ENCODE results near the gene CYB5R4. TPM values are rescaled to one million over a fixed set of nuclear protein-coding genes. Genes with fewer than 3 reads are reported as not detected.
"Not testable (repeated sequence)": the region's sequence is repeated elsewhere in the genome, so short reads cannot be mapped to it uniquely, and the experiment has no call there.

CYB5R4 gene
- polyA plus RNA-seq, 1 donor, result 9.7 TPM

DNA sequence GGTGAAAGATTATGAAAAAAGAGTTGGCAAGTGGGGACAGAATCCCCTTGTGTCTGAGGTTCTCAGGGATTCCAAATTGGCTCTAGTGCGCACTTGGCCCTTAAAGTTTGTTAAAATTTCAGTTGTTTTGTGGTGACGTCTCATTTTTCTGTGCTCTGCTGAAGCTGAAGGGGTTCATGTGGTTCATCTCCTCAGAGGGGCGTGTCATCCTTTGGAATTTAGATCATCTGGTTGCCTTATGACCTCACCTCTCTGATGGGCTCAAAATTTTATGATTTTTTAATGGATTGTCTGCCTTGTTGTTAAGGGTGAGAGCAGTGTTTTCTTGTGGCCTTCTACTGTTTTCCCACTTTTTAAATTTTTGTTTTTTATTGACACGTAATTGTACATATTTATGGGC is 20.3 kb downstream of the CYB5R4 start:
- WGBS (ENCODE audit: insufficient coverage, low lambda C conversion rate), result 82% methylated on average over 4 of the region's 4 CpGs
- Histone ChIP-seq H3K27me3 (ENCODE audit: control insufficient read depth, insufficient read depth, low read length) (no peaks in the 10 kb centered on the region), H3K27ac (ENCODE audit: low read length) (no peak overlapping the region), H3K4me3 (ENCODE audit: low read length) (no peak overlapping the region), H3K9me3 (ENCODE audit: control insufficient read depth, low read depth, low read length) (no peaks in the 10 kb centered on the region), H3K36me3 (ENCODE audit: control insufficient read depth, insufficient read depth, low read length) (no peaks in the 10 kb centered on the region), H3K4me1 (ENCODE audit: control insufficient read depth, insufficient read depth, low read length) (peaks cover 6% of the 10 kb centered on the region)
- DNase-seq, result no peak

DNA sequence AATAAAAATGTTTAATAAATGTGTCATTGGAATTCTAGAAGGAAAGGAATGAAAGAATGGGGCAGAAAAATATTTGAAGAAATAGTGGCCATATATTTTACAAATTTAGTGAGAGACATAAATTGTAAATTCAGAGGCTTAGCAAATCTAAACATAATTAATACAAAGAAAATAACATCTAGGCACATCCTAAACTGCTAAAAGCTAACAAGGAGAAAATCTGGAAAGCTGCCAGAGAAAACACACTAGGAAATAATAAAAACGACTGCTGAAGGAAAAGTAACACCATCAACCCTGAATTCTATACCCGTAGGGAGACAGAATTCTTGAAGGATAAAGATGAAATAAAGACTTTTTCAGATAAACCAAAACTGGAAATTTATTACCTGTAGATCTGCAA is 23.8 kb downstream of the CYB5R4 start:
- Histone ChIP-seq H3K9me3 (ENCODE audit: control insufficient read depth, low read depth, low read length) (no peaks in the 10 kb centered on the region), H3K27ac (ENCODE audit: low read length) (no peak overlapping the region), H3K36me3 (ENCODE audit: control insufficient read depth, insufficient read depth, low read length) (no peaks in the 10 kb centered on the region), H3K27me3 (ENCODE audit: control insufficient read depth, insufficient read depth, low read length) (no peaks in the 10 kb centered on the region), H3K4me1 (ENCODE audit: control insufficient read depth, insufficient read depth, low read length) (peaks cover 6% of the 10 kb centered on the region), H3K4me3 (ENCODE audit: low read length) (no peak overlapping the region)
- DNase-seq, result no peak
- no CpG with 5 or more reads among the region's 2 CpGs for WGBS (ENCODE audit: insufficient coverage, low lambda C conversion rate)

DNA sequence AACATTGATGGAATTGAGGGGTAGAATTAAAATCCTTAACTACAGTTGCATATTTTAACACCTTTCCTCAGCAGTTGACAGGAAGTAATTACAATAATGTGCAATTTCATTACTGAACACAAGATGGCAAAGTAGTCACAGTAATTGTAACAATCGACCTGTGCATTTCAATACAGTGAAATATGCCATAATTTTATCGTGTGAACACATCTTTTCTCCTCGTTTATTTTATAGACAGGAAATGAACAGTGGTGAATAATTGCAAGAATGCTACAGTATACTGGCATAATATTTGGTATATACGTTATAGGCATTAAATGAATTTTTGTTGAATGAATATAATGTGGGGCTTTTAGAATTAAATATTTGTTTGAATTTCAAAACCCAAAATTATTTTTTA is 25.0 kb downstream of the CYB5R4 start:
- H3K9me3 ChIP-seq (ENCODE audit: control insufficient read depth, low read depth, low read length), result no peaks in the 10 kb centered on the region
- H3K27ac ChIP-seq (ENCODE audit: low read length), result no peak overlapping the region
- peak; percentile 12 to 42 for DNase-seq
- 19% methylated on average over 3 of the region's 4 CpGs for WGBS (ENCODE audit: insufficient coverage, low lambda C conversion rate)
- no peaks in the 10 kb centered on the region for H3K36me3 ChIP-seq (ENCODE audit: control insufficient read depth, insufficient read depth, low read length)
- no peaks in the 10 kb centered on the region for H3K4me1 ChIP-seq (ENCODE audit: control insufficient read depth, insufficient read depth, low read length)
- no peak overlapping the region for H3K4me3 ChIP-seq (ENCODE audit: low read length)
- no peaks in the 10 kb centered on the region for H3K27me3 ChIP-seq (ENCODE audit: control insufficient read depth, insufficient read depth, low read length)

DNA sequence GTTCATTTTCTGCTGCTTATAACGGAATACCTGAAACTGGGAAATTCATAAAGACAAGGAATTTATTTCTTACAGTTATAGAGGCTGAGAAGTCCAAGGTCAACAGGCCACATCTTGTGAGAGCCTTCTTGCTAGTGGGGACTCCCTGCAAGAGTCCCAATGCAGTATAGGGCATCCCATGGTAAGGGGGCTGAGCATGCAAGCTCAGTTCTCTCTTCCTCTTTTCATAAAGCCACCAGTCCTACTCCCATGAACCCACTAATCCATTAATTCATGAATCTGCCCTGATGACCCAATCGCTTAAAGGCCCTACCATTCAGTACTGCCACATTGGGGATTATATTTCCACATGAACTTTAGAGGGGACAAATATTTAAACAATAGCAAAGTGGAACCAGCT is 26.5 kb downstream of the CYB5R4 start:
- Histone ChIP-seq H3K27ac (ENCODE audit: low read length) (no peak overlapping the region), H3K4me1 (ENCODE audit: control insufficient read depth, insufficient read depth, low read length) (no peaks in the 10 kb centered on the region), H3K27me3 (ENCODE audit: control insufficient read depth, insufficient read depth, low read length) (no peaks in the 10 kb centered on the region), H3K36me3 (ENCODE audit: control insufficient read depth, insufficient read depth, low read length) (no peaks in the 10 kb centered on the region), H3K4me3 (ENCODE audit: low read length) (no peak overlapping the region), H3K9me3 (ENCODE audit: control insufficient read depth, low read depth, low read length) (no peaks in the 10 kb centered on the region)
- WGBS (ENCODE audit: insufficient coverage, low lambda C conversion rate), result no CpG with 5 or more reads among the region's 2 CpGs
- DNase-seq, result no peak

DNA sequence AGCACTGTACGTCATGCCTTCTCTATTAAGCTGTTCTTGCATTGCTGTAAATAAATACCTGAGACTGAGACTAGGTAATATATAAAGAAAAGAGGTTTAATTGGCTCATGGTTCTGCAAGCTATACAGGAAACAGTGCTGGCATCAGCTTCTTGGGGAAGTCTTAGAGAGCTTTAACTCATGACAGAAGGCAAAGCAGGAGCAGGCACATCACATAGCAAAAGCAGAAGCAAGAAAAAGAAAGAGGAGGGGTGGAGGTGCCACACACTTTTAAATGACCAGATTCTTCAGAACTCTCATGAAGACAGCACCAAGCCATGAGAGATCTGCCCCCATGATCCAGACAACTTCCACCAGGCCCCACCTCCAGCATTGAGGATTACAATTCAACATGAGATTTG is 30.1 kb downstream of the CYB5R4 start:
- WGBS (ENCODE audit: insufficient coverage, low lambda C conversion rate), result no CpG with 5 or more reads among the region's 1 CpG
- H3K27ac ChIP-seq (ENCODE audit: low read length), result no peak overlapping the region
- no peak for DNase-seq
- no peaks in the 10 kb centered on the region for H3K4me1 ChIP-seq (ENCODE audit: control insufficient read depth, insufficient read depth, low read length)
- no peaks in the 10 kb centered on the region for H3K27me3 ChIP-seq (ENCODE audit: control insufficient read depth, insufficient read depth, low read length)
- no peak overlapping the region for H3K4me3 ChIP-seq (ENCODE audit: low read length)
- no peaks in the 10 kb centered on the region for H3K36me3 ChIP-seq (ENCODE audit: control insufficient read depth, insufficient read depth, low read length)
- no peaks in the 10 kb centered on the region for H3K9me3 ChIP-seq (ENCODE audit: control insufficient read depth, low read depth, low read length)

DNA sequence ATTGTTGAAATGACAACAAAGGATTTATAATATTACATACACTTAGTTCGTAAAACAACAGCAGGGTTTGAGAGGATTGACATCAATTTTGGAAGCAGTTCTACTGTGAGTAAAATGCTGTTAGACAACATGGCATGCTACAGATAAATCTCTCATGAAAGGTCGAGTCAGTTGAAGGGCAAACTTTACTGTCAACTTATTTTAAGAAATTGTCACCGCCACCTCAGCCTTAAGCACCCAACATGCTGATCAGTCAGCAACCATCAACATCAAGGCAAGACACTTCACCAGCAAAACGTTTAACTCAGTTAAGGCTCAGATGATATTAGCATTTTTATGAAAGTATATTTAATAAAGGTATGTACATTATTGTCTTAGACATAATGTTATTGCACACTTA is 31.0 kb downstream of the CYB5R4 start:
- no peaks in the 10 kb centered on the region for H3K27me3 ChIP-seq (ENCODE audit: control insufficient read depth, insufficient read depth, low read length)
- no peak overlapping the region for H3K27ac ChIP-seq (ENCODE audit: low read length)
- DNase-seq, result no peak
- H3K9me3 ChIP-seq (ENCODE audit: control insufficient read depth, low read depth, low read length), result no peaks in the 10 kb centered on the region
- no peaks in the 10 kb centered on the region for H3K36me3 ChIP-seq (ENCODE audit: control insufficient read depth, insufficient read depth, low read length)
- WGBS (ENCODE audit: insufficient coverage, low lambda C conversion rate), result 90% methylated on average over 2 of the region's 4 CpGs
- no peaks in the 10 kb centered on the region for H3K4me1 ChIP-seq (ENCODE audit: control insufficient read depth, insufficient read depth, low read length)
- no peak overlapping the region for H3K4me3 ChIP-seq (ENCODE audit: low read length)

DNA sequence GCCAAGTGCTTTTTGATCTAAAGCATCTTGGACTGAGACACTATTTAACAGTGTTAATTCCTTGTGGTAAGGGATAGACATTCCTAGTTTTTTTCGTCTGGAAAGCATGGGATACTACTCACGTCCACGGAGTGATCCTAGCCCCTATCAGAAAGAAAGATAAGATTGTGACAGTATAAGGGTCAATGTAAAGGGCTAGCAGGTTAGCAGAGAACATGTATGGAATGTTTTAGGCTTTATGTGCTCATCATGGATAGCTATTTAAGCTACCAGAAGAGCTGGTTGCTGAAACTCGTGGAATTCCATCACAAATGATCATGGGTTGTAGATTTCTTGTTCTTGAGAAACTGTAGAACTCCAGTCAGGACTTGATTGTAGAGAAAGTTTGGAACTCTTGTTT is 32.1 kb downstream of the CYB5R4 start:
- H3K27me3 ChIP-seq (ENCODE audit: control insufficient read depth, insufficient read depth, low read length), result no peaks in the 10 kb centered on the region
- H3K4me3 ChIP-seq (ENCODE audit: low read length), result no peak overlapping the region
- no peaks in the 10 kb centered on the region for H3K9me3 ChIP-seq (ENCODE audit: control insufficient read depth, low read depth, low read length)
- no peaks in the 10 kb centered on the region for H3K36me3 ChIP-seq (ENCODE audit: control insufficient read depth, insufficient read depth, low read length)
- no CpG with 5 or more reads among the region's 4 CpGs for WGBS (ENCODE audit: insufficient coverage, low lambda C conversion rate)
- no peak for DNase-seq
- no peak overlapping the region for H3K27ac ChIP-seq (ENCODE audit: low read length)
- no peaks in the 10 kb centered on the region for H3K4me1 ChIP-seq (ENCODE audit: control insufficient read depth, insufficient read depth, low read length)

DNA sequence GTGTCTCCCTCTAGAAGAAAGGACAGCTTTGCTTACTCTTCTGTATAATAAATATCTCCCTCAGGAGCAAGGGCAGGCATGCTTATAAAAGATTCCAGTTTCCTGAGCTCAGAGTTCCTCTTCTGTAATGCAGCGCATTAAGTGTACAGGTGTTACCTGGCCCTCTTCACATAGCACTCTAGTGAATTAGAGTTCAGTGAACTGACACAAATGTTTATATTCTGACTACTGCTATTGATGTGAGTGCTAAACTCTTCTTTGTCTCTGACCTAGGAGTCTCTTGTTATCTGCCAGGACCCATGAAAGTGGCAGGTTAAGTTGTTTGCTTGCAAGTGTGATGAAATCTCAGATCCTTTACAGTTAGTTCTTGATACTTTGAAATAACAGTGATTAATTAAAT is 33.5 kb downstream of the CYB5R4 start:
- no peaks in the 10 kb centered on the region for H3K9me3 ChIP-seq (ENCODE audit: control insufficient read depth, low read depth, low read length)
- no peak overlapping the region for H3K27ac ChIP-seq (ENCODE audit: low read length)
- DNase-seq, result no peak
- H3K36me3 ChIP-seq (ENCODE audit: control insufficient read depth, insufficient read depth, low read length), result no peaks in the 10 kb centered on the region
- H3K27me3 ChIP-seq (ENCODE audit: control insufficient read depth, insufficient read depth, low read length), result no peaks in the 10 kb centered on the region
- no peak overlapping the region for H3K4me3 ChIP-seq (ENCODE audit: low read length)
- no CpG with 5 or more reads among the region's 1 CpG for WGBS (ENCODE audit: insufficient coverage, low lambda C conversion rate)
- no peaks in the 10 kb centered on the region for H3K4me1 ChIP-seq (ENCODE audit: control insufficient read depth, insufficient read depth, low read length)

DNA sequence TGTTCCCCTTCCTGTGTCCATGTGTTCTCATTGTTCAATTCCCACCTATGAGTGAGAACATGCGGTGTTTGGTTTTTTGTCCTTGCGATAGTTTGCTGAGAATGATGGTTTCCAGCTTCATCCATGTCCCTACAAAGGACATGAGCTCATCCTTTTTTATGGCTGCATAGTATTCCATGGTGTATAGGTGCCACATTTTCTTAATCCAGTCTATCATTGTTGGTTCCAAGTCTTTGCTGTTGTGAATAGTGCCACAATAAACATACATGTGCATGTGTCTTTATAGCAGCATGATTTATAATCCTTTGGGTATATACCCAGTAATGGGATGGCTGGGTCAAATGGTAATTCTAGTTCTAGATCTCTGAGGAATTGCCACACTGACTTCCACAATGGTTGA is 37.6 kb downstream of the CYB5R4 start:
- not testable (repeated sequence) for H3K27ac ChIP-seq (ENCODE audit: low read length); H3K4me1 ChIP-seq (ENCODE audit: control insufficient read depth, insufficient read depth, low read length); DNase-seq; H3K36me3 ChIP-seq (ENCODE audit: control insufficient read depth, insufficient read depth, low read length); H3K4me3 ChIP-seq (ENCODE audit: low read length); H3K27me3 ChIP-seq (ENCODE audit: control insufficient read depth, insufficient read depth, low read length); H3K9me3 ChIP-seq (ENCODE audit: control insufficient read depth, low read depth, low read length)
- no CpG with 5 or more reads among the region's 2 CpGs for WGBS (ENCODE audit: insufficient coverage, low lambda C conversion rate)

DNA sequence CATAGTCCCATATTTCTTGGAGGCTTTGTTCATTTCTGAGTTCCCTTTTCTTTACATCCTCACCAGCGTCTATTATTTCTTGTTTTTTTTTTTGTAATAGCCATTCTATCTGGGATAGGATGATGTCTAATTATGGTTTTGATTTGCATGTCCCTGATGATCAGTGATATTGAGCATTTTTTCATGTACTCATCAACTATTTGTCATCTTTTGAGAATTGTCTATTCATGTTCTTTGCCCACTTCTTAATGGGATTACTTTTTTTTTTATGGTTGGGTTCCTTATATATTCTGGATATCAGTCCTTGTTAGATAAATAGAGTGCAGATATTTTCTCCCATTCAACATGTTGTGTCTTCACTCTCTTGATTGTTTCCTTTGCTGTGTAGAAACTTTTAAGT is 42.1 kb downstream of the CYB5R4 start:
- H3K27me3 ChIP-seq (ENCODE audit: control insufficient read depth, insufficient read depth, low read length), result no peaks in the 10 kb centered on the region
- DNase-seq, result no peak
- H3K4me3 ChIP-seq (ENCODE audit: low read length), result no peak overlapping the region
- WGBS (ENCODE audit: insufficient coverage, low lambda C conversion rate), result 100% methylated on average over 1 of the region's 1 CpG
- peaks cover 4% of the 10 kb centered on the region for H3K9me3 ChIP-seq (ENCODE audit: control insufficient read depth, low read depth, low read length)
- H3K27ac ChIP-seq (ENCODE audit: low read length), result no peak overlapping the region
- H3K4me1 ChIP-seq (ENCODE audit: control insufficient read depth, insufficient read depth, low read length), result no peaks in the 10 kb centered on the region
- H3K36me3 ChIP-seq (ENCODE audit: control insufficient read depth, insufficient read depth, low read length), result no peaks in the 10 kb centered on the region

DNA sequence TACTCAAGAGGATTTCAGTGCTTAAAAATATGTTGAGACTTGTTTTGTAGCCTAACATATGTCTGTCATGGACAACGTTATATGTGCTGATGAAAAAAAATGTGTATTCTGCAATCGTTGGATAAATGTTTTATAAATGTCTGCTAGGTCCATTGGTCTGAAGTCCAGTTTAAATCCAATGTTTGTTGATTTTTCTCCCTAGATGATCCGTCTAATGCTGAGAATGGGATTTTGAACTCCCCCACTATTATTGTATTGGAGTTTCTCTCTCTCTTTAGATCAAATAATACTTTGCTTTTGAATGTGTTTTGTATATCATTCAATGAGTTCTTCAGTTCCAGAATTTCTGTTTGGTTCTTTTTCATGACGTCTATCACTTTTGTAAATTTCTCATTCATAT is 44.9 kb downstream of the CYB5R4 start:
- Histone ChIP-seq H3K36me3 (ENCODE audit: control insufficient read depth, insufficient read depth, low read length) (no peaks in the 10 kb centered on the region), H3K27me3 (ENCODE audit: control insufficient read depth, insufficient read depth, low read length) (no peaks in the 10 kb centered on the region), H3K27ac (ENCODE audit: low read length) (no peak overlapping the region), H3K4me3 (ENCODE audit: low read length) (no peak overlapping the region), H3K4me1 (ENCODE audit: control insufficient read depth, insufficient read depth, low read length) (no peaks in the 10 kb centered on the region), H3K9me3 (ENCODE audit: control insufficient read depth, low read depth, low read length) (peaks cover 4% of the 10 kb centered on the region)
- DNase-seq, result no peak
- WGBS (ENCODE audit: insufficient coverage, low lambda C conversion rate), result 100% methylated on average over 3 of the region's 4 CpGs
